Posterior vena cava (tissue), 2 donors: ENCODE data around the gene ACIN1. TPM values are rescaled to one million over a fixed set of nuclear protein-coding genes. Genes with fewer than 3 reads are reported as not detected.
"Not testable (repeated sequence)": the region's sequence is repeated elsewhere in the genome, so short reads cannot be mapped to it uniquely, and the experiment has no call there.

ENCODE experiments used
- DNase-seq: peaks from one replicate; pipeline ENCODE4 v3.0.0-alpha.2; 2020; ENCODE audit warnings: low spot score
- intact Hi-C, 2 donors: fragments of 100-400 bp; cut with DNase I; formaldehyde crosslinking; loops; one replicate each; pipeline versions ENCODE4 v1.14.1 to v1.14.2; 2022 to 2023
- total RNA-seq, 2 donors: library from RNA; stranded (reverse); fragmentation: NEBNext Ultra II Directional; extraction: Animal tissue kit (Norgen Biotek cat#: 25700); gene quantifications; one replicate each; pipeline ENCODE4 v1.2.1, GENCODE V29; 2021
- donor health status: DM: yes; HTN: yes; CAD: no.
- donor health status: DM: yes; HTN: yes; CAD: no.

Gene ACIN1
- total RNA-seq, 2 donors from 2014 or later: 85.9 to 112 TPM

DNA sequence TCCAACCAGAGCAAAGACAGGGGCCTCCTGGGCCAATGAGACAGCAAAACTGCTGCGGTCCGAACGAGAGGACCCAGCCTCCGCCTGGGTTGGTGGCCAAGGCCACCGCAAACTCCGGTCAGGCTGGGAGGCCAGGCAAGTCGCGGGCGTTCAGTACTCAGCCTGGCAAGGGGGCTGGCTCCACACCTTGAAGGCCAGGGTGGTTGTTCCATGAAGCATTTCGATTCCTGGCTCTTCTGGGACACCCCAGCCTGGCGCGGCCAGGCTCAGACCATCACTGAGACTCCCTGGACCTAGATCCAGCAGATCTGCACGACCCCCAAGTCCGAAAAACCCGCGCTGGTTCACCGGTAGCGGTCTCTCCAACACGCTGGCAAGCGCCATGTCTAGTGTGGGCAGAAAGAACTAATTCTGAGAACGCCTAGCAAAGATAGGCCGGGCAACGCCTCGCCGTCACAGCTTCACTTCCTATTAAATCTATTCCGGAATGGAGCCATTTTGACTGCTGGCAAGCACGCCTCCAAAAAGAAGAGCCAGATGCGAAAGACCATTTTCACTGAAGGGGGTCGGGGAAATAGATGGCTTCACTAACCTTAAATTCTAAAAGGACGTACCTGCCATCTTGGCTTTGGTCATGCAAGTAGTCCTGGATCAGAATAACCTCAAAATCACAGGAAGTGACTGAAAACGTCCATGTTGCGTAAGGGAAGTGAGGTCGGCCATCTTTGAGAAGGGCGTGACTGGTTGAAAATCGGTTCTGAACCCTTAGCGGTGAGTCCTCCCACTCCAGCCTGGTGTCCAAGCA is 60.2 kb downstream of the ACIN1 start, which contains the start of gene PSMB5:
TSS of gene PSMB5 (minus strand) at position 403 of the 805 bp plus-strand sequence. CDS start at position 384, 19 bp downstream.
- peak; percentile 96 for DNase-seq
- intact Hi-C loops: no loop called here

DNA sequence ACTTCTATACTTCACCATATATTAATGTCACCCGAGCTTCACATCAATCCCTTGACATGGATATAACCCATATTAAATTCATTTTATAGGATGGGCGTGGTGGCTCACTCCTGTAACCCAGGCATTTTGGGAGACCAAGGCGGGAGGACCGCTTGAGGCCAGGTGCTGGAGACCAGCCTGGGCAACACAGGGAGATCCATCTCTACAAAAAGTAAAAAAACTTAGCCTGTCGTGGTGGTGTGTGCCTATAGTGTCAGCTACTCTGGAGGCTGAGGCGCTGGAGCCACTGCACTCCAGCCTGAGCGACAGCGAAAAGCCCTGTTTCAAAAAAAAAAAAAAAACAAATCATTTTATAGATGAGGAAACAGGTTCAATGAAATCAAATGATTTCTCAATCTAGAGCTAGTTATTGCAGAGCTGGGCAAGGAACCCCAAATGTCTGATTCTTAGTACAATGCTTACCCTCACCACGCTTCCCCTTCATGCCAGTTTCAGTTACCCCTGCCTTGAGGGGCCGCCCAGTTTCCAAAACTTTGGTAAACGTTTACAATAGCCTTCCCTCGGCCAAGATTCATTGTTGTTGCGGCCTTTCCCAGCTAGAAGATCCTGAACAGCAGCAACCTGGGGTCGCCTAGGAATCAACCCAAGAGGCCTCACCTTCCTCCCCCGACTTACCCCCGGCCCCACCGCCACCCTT is 61.0 kb downstream of the ACIN1 start:
- no peak for DNase-seq
- intact Hi-C loops: no loop called here

DNA sequence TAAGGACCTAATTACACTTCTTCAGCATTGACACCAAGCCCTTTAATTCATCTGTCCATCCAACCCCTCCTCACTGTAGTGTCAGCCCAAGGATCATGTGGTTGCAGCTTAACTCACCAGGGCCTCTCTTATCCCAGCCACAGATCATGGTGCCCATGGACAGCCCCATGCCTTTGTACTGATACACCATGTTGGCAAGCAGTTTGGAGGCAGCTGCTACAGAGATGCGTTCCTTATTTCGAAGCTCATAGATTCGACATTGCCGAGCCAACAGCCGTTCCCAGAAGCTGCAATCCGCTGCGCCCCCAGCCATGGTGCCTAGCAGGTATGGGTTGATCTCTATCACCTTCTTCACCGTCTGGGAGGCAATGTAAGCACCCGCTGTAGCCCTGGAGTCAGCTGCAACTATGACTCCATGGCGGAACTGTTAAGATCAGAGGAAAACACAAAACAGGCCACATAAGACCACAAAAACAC is 61.6 kb downstream of the ACIN1 start:
- no peak for DNase-seq
- intact Hi-C loops: no loop called here

DNA sequence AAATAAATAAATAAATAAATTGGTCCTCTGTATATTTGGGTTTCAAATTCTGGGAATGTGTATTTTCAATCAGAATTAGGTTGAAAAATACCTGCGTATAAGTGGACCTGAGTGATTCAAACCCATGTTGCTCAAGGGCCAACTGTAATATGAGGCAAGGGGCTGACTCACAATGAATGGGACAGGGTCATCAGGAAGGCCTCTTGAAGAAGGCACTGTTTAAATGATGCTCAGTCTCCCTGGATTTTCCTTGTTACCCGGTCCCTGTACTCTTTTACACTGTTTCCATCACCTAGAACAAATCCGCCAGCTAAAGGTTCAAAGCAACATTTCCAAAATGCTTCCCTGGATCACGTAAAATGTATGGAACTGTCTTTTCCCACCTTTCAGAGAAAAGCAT is 64.0 kb downstream of the ACIN1 start:
- intact Hi-C loops: no loop called here
- DNase-seq: no peak

- intact Hi-C loops: no loop called here
These were observed 66.1 kb downstream of the ACIN1 start for GRCh38 chr14:23028799-23029198.

GRCh38 chr14:23025151-23025814 is 69.7 kb downstream of the ACIN1 start:
- intact Hi-C loops: no loop called here
- DNase-seq: no peak

More at GRCh38 chr14:23028799-23029198, 66.1 kb downstream of the ACIN1 start:
- no peak for DNase-seq

DNA sequence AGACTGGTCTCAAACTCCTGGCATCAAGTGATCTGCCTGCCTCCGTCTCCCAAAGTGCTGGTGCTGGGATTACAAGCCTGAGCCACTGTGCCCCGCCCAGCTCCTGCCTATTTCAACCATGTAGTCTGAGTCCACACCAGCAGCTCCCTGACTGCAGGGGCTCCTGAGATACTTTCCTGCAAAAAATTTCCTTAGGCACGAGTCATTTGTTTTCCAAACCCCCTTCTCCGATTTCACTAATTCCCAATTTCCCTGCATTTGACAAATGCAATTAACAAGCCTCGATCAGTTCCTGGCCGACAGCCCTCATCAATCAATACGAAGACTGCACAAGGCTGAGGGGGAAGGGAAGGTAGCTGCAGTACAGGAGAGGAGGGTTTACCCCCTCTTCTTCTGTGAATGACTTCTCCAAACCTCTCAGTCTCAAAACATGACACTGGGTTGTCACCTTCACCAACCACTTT is 70.3 kb downstream of the ACIN1 start:
- intact Hi-C loops: no loop called here
- DNase-seq: no peak

DNA sequence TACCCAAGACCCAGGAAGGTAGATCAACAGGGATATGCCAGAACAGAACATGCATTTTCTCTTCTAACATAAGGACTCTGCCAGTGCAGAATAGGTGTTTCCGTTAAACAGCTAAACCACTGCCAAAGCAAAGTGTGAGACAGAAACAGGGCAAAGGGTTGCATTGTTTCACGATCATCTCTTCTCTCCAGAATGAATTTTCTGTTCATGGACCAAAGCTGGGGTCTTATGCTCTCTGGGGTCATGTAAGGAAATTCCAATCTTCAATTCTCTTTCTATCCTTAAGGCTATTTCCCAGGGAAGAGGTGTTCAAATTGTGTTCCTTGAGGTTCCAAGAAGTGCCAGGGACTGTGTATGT is 71.2 kb downstream of the ACIN1 start:
- intact Hi-C loops: no loop called here
- no peak for DNase-seq

DNA sequence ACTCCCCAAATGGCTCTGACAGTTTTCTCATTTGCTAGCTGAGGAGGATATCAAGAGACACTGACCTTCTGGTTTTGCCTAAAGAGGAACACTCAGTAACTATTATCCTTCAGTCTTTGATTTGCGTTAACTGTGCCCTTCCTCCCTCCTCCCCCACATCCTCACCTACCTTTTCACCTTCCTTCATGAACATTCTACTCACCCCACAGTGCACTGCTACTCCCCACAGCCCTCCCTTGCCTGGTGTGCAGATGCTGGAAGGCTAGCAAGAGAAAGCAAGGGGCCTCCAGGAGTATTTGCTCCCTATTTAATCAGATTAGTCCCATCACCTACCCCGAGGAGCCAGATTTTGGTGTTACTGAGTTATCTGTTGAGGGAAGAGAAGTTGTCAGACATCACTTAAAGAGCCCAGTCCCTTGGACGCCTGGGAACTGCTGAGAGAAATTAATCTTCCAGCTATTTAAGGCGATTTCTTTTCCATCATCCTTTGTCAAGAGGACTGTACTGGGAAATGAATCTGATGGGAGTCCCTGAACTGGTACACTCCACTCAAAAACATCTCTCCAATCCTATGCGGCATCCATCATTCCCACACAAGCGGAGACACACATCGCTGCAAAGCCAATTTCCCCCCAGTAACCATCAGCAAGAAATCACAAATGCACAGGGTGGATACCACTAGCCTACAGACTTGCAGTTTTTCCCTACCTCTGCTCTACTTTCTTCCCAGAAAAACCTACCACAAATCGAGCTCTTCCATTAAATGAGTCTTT is 71.7 kb downstream of the ACIN1 start:
- intact Hi-C loops: no loop called here
- no peak for DNase-seq

DNA sequence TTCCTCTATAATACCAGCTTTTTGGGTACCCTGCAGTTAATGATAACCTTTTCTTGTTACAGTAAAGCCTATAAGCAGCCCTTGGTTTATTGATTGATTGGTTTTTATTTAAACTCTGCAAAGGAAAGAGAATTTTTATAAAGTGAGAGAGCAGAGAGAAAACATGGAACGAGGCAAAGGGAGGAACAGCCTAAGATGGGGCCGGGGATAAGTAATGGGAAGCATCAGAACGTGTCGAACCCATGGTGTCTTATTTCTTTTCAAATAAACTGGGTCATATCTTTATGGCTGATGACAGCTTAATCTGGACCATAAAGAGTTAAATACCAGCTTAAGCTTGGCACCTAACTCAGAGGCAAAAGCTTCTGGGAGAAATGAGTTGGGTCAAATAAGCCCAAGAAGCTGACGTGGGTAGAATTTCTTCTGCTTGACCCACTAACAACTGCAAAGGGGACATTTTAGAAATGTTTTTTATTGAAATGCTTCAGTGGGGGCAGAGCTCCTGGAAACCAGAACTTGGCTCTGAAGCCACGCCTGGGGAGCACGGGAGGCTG is 73.0 kb downstream of the ACIN1 start:
- intact Hi-C loops: no loop called here
- DNase-seq: no peak

GRCh38 chr14:23021434-23021833 is 73.5 kb downstream of the ACIN1 start:
- DNase-seq: no peak
- intact Hi-C loops: no loop called here

DNA sequence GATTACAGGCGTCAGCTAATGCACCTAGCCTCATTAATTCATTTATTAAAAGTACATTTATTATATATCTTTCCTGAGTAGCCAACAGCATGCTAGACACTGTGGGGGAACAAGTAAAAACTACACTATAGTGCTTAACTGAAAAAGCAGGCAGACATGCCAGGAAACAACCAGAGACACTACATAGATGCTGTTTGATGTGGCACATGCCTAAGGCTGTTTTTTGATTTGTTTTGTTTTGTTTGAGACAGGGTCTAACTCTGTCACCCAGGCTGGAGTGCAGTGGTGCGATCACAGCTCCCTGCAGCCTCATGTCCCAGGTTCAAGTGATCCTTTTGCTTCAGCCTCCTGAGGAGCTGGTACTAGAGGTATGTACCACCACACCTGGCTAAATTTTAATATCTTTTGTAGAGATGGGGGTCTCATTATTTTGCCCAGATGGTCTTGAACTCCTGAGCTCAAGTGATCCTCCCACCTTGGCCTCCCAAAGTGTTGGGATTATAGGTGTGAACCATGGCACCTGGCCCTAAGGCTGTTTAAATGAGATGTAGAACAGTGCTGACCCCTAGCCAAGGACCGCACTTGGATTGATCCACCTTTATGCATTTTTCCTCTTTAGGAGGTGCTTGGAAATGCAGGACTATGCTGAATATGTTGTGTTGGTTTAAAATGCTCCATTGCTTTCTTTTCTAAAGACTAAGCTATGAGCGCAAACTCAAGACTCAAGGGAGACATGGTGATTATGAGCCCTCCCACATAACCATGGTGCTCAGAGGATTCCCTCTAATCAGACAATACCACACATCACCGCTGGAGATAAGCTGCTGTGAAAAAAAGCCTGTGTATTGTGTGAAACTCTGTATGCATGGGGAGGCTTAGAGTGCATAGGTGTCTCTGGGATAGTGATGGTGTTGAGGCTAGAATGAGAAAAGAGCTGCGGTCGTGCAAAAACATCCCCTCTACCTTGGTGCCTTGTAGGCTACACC is 74.5 kb downstream of the ACIN1 start:
- DNase-seq: no peak
- intact Hi-C loops: no loop called here

DNA sequence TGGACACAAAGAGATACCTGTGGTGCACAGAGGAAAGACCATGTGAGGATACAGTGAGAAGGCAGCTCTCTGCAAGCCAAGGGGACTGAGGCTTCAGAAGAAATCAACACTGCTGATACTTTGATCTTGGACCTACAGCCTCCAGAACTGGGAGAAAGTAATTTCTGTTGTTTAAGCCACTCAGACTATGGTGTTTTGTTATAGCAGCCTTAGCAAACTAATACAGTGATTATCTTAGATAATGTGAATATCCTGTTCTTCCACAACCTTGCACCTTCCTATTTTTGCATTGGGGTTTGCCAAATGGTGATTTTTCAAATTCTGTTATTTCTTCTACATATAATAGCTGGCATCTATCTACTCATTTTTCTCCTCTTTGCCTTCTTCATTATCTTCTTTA is 76.8 kb downstream of the ACIN1 start:
- intact Hi-C loops: no loop called here
- DNase-seq: no peak

- no peak for DNase-seq
- intact Hi-C loops: no loop called here
These were observed 77.8 kb downstream of the ACIN1 start for GRCh38 chr14:23017091-23017490.

- intact Hi-C loops: no loop called here
- DNase-seq: no peak
These were observed 79.3 kb downstream of the ACIN1 start for GRCh38 chr14:23015618-23016017.

DNA sequence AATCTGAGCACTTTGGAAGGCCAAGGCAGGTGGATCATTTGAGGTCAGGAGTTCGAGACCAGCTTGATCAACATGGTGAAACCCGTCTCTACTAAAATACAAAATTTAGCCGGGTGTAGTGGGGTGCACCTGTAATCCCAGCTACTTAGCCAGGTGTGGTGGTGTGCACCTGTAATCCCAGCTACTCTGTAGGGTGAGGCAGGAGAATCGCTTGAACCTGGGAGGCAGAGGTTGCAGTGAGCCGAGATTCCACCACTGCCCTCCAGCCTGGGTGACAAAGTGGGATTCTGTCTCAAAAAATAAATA is 81.2 kb downstream of the ACIN1 start:
- intact Hi-C loops, DNase-seq: not testable (repeated sequence)

GRCh38 chr14:23013054-23013748 is 81.7 kb downstream of the ACIN1 start:
- intact Hi-C loops: no loop called here
- no peak for DNase-seq
